ENCODE data around the gene GPBAR1.

- TF ChIP-seq CTCF (IDR thresholded peaks at IDR 0.05) (no peak), POLR2A (IDR thresholded peaks at IDR 0.05) (no peak)
Observed at GRCh38 chr2:218296847-218297246, 36.0 kb downstream of the GPBAR1 start.

All from esophagus squamous epithelium (tissue), 4 donors.